Endothelial cell (in vitro differentiated cells): ENCODE results near the gene PCDHGA5. TPM values are rescaled to one million over a fixed set of nuclear protein-coding genes. Genes with fewer than 3 reads are reported as not detected.
"Not testable (repeated sequence)": the region's sequence is repeated elsewhere in the genome, so short reads cannot be mapped to it uniquely, and the experiment has no call there.

Experiments used
- DNase-seq: peaks from one replicate; pipeline ENCODE4 v3.0.0; 2021; ENCODE audit warnings: low spot score
- H3K27ac Mint-ChIP-seq: one replicate; pipeline ENCODE4 v1.8.0; 2021; ENCODE audit warnings: mixed read lengths, inconsistent platforms; ENCODE audit not compliant: unreplicated experiment
- H3K27me3 Mint-ChIP-seq: one replicate; pipeline ENCODE4 v1.8.0; 2021; ENCODE audit warnings: mild to moderate bottlenecking, moderate library complexity, mixed read lengths, inconsistent platforms; ENCODE audit not compliant: unreplicated experiment
- H3K36me3 Mint-ChIP-seq: one replicate; pipeline ENCODE4 v1.8.0; 2021; ENCODE audit warnings: mild to moderate bottlenecking, low read depth, mixed read lengths, inconsistent platforms; ENCODE audit not compliant: unreplicated experiment
- H3K4me1 Mint-ChIP-seq: one replicate; pipeline ENCODE4 v1.8.0; 2021; ENCODE audit warnings: mild to moderate bottlenecking, mixed read lengths, inconsistent platforms; ENCODE audit not compliant: unreplicated experiment
- H3K4me3 Mint-ChIP-seq: one replicate; pipeline ENCODE4 v1.8.0; 2021; ENCODE audit warnings: mild to moderate bottlenecking, mixed read lengths, inconsistent platforms; ENCODE audit not compliant: unreplicated experiment
- H3K9me3 Mint-ChIP-seq: one replicate; pipeline ENCODE4 v1.8.0; 2021; ENCODE audit warnings: mixed read lengths, inconsistent platforms; ENCODE audit not compliant: unreplicated experiment
- total RNA-seq: library from RNA; stranded (reverse); fragmentation: NEBNext Ultra II Directional; extraction: Animal tissue kit (Norgen Biotek cat#: 25700); gene quantifications from one replicate; pipeline ENCODE4 v1.2.1, GENCODE V29; 2021; ENCODE audit not compliant: unreplicated experiment
- TF ChIP-seq, protein P1 (sequence below): fragments of 200-600 bp; sonication (generic); IDR thresholded peaks from one replicate; pipeline ENCODE4 v1.5.0; 2021; ENCODE audit warnings: antibody characterized with exemption; ENCODE audit not compliant: unreplicated experiment

Gene PCDHGA5
- total RNA-seq, 1 donor from 2014 or later = 2.4 TPM

DNA sequence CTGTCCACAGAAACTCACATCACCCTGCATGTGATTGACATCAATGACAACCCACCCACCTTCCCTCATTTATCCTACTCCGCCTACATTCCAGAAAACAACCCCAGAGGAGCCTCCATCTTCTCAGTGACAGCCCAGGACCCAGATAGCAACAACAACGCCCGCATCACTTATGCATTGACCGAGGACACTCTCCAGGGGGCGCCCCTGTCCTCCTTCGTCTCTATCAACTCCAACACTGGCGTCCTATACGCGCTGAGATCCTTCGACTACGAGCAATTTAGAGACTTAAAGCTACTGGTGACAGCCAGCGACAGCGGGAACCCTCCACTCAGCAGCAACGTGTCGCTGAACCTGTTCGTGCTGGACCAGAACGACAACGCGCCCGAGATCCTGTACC is 18.6 kb upstream of the PCDHGA5 start:
- H3K9me3 Mint-ChIP-seq = peaks cover 38% of the 10 kb centered on the region
- TF ChIP-seq, protein P1, sequence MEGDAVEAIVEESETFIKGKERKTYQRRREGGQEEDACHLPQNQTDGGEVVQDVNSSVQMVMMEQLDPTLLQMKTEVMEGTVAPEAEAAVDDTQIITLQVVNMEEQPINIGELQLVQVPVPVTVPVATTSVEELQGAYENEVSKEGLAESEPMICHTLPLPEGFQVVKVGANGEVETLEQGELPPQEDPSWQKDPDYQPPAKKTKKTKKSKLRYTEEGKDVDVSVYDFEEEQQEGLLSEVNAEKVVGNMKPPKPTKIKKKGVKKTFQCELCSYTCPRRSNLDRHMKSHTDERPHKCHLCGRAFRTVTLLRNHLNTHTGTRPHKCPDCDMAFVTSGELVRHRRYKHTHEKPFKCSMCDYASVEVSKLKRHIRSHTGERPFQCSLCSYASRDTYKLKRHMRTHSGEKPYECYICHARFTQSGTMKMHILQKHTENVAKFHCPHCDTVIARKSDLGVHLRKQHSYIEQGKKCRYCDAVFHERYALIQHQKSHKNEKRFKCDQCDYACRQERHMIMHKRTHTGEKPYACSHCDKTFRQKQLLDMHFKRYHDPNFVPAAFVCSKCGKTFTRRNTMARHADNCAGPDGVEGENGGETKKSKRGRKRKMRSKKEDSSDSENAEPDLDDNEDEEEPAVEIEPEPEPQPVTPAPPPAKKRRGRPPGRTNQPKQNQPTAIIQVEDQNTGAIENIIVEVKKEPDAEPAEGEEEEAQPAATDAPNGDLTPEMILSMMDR = no peak
- no peak overlapping the region for H3K4me3 Mint-ChIP-seq
- H3K4me1 Mint-ChIP-seq = no peaks in the 10 kb centered on the region
- peaks cover 9% of the 10 kb centered on the region for H3K27me3 Mint-ChIP-seq
- peak overlapping the region; percentile 1 for H3K27ac Mint-ChIP-seq
- DNase-seq = no peak
- peaks cover 47% of the 10 kb centered on the region for H3K36me3 Mint-ChIP-seq

DNA sequence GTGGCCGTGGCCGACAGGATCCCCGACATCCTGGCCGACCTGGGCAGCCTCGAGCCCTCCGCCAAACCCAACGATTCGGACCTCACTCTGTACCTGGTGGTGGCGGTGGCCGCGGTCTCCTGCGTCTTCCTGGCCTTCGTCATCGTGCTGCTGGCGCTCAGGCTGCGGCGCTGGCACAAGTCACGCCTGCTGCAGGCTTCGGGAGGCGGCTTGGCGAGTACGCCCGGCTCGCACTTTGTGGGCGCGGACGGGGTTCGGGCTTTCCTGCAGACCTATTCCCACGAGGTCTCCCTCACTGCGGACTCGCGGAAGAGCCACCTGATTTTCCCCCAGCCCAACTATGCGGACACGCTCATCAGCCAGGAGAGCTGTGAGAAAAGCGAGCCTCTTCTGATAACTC is 17.9 kb upstream of the PCDHGA5 start:
- H3K4me3 Mint-ChIP-seq, H3K27ac Mint-ChIP-seq, DNase-seq, H3K27me3 Mint-ChIP-seq, H3K4me1 Mint-ChIP-seq: not testable (repeated sequence)
- H3K36me3 Mint-ChIP-seq = peaks cover 46% of the 10 kb centered on the region
- H3K9me3 Mint-ChIP-seq = peaks cover 40% of the 10 kb centered on the region

DNA sequence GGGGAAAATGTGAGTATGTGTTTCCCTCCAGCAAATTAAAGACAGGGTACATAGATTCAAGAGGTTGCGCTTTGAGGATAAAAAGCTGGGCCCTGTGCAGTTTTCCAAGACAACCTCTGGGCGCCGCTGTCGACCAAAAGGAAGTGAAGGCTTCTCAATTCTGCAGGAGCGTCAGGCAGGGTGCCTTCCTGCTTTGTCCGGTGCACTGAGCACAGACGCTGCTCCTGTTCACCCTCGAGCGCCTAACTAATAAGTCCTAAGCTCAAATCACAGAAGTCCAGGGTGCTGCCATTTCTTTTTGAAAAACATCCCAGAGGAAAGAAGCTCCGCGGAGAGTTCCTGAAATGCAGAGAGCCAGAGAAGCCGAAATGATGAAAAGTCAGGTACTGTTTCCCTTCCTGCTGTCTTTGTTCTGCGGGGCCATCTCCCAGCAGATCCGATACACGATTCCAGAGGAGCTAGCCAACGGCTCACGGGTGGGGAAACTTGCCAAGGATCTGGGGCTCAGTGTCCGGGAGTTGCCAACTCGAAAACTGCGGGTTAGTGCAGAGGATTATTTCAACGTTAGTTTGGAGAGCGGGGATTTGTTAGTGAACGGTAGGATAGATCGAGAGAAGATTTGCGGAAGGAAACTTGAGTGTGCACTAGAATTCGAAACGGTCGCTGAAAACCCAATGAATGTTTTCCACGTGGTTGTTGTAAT is 13.9 kb upstream of the PCDHGA5 start, which contains the start of gene PCDHGB1:
Gene PCDHGB1, plus strand, starts transcription at position 183 of the 703 bp plus-strand sequence. Its CDS starts 162 bp downstream, at position 345.
- peak within 1 kb of the TSS; percentile 43 for H3K4me3 Mint-ChIP-seq
- no peak within 1 kb of the TSS for H3K27ac Mint-ChIP-seq
- peaks cover 5% of the 10 kb centered on the region for H3K27me3 Mint-ChIP-seq
- H3K4me1 Mint-ChIP-seq = no peaks in the 10 kb centered on the region
- TF ChIP-seq, protein P1 = no peak
- H3K9me3 Mint-ChIP-seq = peaks cover 30% of the 10 kb centered on the region
- H3K36me3 Mint-ChIP-seq = peaks cover 41% of the 10 kb centered on the region
- DNase-seq = peak; percentile 25

DNA sequence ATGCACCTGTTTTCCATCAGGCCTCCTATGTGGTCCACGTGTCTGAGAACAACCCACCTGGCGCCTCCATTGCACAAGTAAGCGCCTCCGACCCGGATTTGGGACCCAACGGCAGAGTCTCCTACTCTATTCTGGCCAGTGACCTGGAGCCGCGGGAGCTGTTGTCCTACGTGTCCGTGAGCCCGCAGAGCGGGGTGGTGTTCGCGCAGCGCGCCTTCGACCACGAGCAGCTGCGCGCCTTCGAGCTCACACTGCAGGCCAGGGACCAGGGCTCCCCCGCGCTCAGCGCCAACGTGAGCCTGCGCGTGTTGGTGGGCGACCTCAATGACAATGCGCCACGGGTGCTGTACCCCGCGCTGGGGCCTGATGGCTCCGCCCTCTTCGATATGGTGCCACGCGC is 12.4 kb upstream of the PCDHGA5 start:
- no peak for DNase-seq
- H3K36me3 Mint-ChIP-seq = peaks cover 45% of the 10 kb centered on the region
- no peak overlapping the region for H3K4me3 Mint-ChIP-seq
- TF ChIP-seq, protein P1 = no peak
- H3K27me3 Mint-ChIP-seq = peaks cover 6% of the 10 kb centered on the region
- H3K4me1 Mint-ChIP-seq = no peaks in the 10 kb centered on the region
- no peak overlapping the region for H3K27ac Mint-ChIP-seq
- peaks cover 29% of the 10 kb centered on the region for H3K9me3 Mint-ChIP-seq

DNA sequence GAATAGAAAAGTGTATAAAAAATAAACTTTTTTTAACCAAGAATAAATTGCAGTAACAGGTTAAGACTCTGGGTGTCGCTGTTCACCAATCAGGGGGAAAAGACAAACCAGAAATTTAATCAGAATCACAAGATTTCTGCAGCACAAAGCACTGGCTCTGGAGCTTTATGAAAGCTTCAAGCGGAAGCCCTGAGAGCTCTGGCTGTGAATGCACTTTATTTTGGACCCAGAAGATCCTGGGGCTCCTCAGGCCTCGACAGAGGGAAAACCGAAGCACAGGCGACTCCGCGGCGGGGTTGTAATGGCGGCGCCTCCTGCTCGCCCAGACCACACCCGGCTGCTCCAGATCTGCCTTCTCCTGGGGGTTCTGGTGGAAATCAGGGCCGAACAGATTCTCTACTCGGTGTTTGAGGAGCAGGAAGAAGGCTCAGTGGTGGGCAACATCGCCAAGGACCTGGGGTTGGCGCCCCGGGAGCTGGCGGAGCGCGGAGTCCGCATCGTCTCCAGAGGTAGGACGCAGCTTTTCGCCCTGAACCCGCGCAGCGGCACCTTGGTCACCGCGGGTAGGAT is 9.0 kb upstream of the PCDHGA5 start, which contains the start of gene PCDHGA4:
Gene PCDHGA4, plus strand, starts transcription at position 122 of the 570 bp plus-strand sequence. Its CDS starts 87 bp downstream, at position 209.
- H3K9me3 Mint-ChIP-seq = peaks cover 27% of the 10 kb centered on the region

More for the DNA sequence above, 9.0 kb upstream of the PCDHGA5 start, which contains the start of gene PCDHGA4:
- no peak for DNase-seq
- H3K27me3 Mint-ChIP-seq = peaks cover 4% of the 10 kb centered on the region
- H3K27ac Mint-ChIP-seq = no peak within 1 kb of the TSS
- peaks cover 7% of the 10 kb centered on the region for H3K4me1 Mint-ChIP-seq
- TF ChIP-seq, protein P1 = peak; percentile 60
- peaks cover 45% of the 10 kb centered on the region for H3K36me3 Mint-ChIP-seq
- H3K4me3 Mint-ChIP-seq = peak within 1 kb of the TSS; percentile 51
